ENCODE results near the gene IGF2R. TPM values are rescaled to one million over a fixed set of nuclear protein-coding genes. Genes with fewer than 3 reads are reported as not detected.
"Not testable (repeated sequence)": the region's sequence is repeated elsewhere in the genome, so short reads cannot be mapped to it uniquely, and the experiment has no call there.

The IGF2R gene
- total RNA-seq, 3 donors from 2014 or later = 60.4 to 112 (median 81.0) TPM

GRCh38 chr6:160086754-160087153 is 117.9 kb downstream of the IGF2R start:
- no peak overlapping the region for H3K27ac ChIP-seq
- DNase-seq (ENCODE audit: low spot score in 2 of 2) = no peak
- no peaks in the 10 kb centered on the region for H3K4me1 ChIP-seq
- no peak overlapping the region for H3K4me3 ChIP-seq
- peaks cover 5% of the 10 kb centered on the region for H3K36me3 ChIP-seq
- TF ChIP-seq POLR2A (IDR thresholded peaks at IDR 0.05) (no peak), POLR2AphosphoS5 (IDR thresholded peaks at IDR 0.05) (no peak), CTCF (IDR thresholded peaks at IDR 0.05) (no peak)
- intact Hi-C loops (cut with DNase I; ENCODE audit: low total_unique reads) = no loop called here
- H3K27me3 ChIP-seq = no peaks in the 10 kb centered on the region
- no peaks in the 10 kb centered on the region for H3K9me3 ChIP-seq

- intact Hi-C loops (cut with DNase I; ENCODE audit: low total_unique reads) = no loop called here
- Histone ChIP-seq H3K9me3 (no peaks in the 10 kb centered on the region), H3K27me3 (no peaks in the 10 kb centered on the region), H3K27ac (no peak overlapping the region), H3K36me3 (peaks cover 5% of the 10 kb centered on the region), H3K4me1 (no peaks in the 10 kb centered on the region), H3K4me3 (no peak overlapping the region)
- DNase-seq (ENCODE audit: low spot score in 2 of 2) = peak in 1 of 2 donors; percentile 21
- no peak for TF ChIP-seq POLR2AphosphoS5 (IDR thresholded peaks at IDR 0.05)
- peak in 2 of 3 donors; percentile 26 to 62 for TF ChIP-seq CTCF (IDR thresholded peaks at IDR 0.05)
These were observed 119.3 kb downstream of the IGF2R start for GRCh38 chr6:160088069-160088783.

- TF ChIP-seq CTCF (IDR thresholded peaks at IDR 0.05) = no peak
- no peak for TF ChIP-seq POLR2AphosphoS5 (IDR thresholded peaks at IDR 0.05)
- TF ChIP-seq POLR2A (IDR thresholded peaks at IDR 0.05) = no peak
- no peak for DNase-seq (ENCODE audit: low spot score in 2 of 2)
- H3K36me3 ChIP-seq = peaks cover 5% of the 10 kb centered on the region
- no peak overlapping the region for H3K4me3 ChIP-seq
- intact Hi-C loops (cut with DNase I; ENCODE audit: low total_unique reads) = no loop called here
- H3K9me3 ChIP-seq = no peaks in the 10 kb centered on the region
- no peaks in the 10 kb centered on the region for H3K27me3 ChIP-seq
- H3K4me1 ChIP-seq = no peaks in the 10 kb centered on the region
- peak overlapping the region in 1 of 2 donors; percentile 66 for H3K27ac ChIP-seq
These were observed 120.1 kb downstream of the IGF2R start for GRCh38 chr6:160088784-160089533.

GRCh38 chr6:160089534-160089897 is 120.6 kb downstream of the IGF2R start:
- TF ChIP-seq POLR2A (IDR thresholded peaks at IDR 0.05) (no peak), POLR2AphosphoS5 (IDR thresholded peaks at IDR 0.05) (no peak), CTCF (IDR thresholded peaks at IDR 0.05) (no peak)
- H3K9me3 ChIP-seq = no peaks in the 10 kb centered on the region
- H3K27me3 ChIP-seq = no peaks in the 10 kb centered on the region
- no peak overlapping the region for H3K4me3 ChIP-seq
- DNase-seq (ENCODE audit: low spot score in 2 of 2) = no peak
- no peaks in the 10 kb centered on the region for H3K4me1 ChIP-seq
- peaks cover under 1% of the 10 kb centered on the region for H3K36me3 ChIP-seq
- H3K27ac ChIP-seq = peak overlapping the region in 1 of 2 donors; percentile 66
- intact Hi-C loops (cut with DNase I; ENCODE audit: low total_unique reads) = no loop called here

GRCh38 chr6:160090442-160091239 is 121.8 kb downstream of the IGF2R start:
- DNase-seq (ENCODE audit: low spot score in 2 of 2); H3K27me3 ChIP-seq; H3K4me3 ChIP-seq; H3K27ac ChIP-seq; H3K9me3 ChIP-seq; intact Hi-C loops (cut with DNase I; ENCODE audit: low total_unique reads); H3K36me3 ChIP-seq; H3K4me1 ChIP-seq: not testable (repeated sequence)

- DNase-seq (ENCODE audit: low spot score in 2 of 2); H3K36me3 ChIP-seq; H3K27ac ChIP-seq; H3K27me3 ChIP-seq; intact Hi-C loops (cut with DNase I; ENCODE audit: low total_unique reads); H3K4me1 ChIP-seq; H3K4me3 ChIP-seq; H3K9me3 ChIP-seq: not testable (repeated sequence)
These were observed 123.3 kb downstream of the IGF2R start for GRCh38 chr6:160092176-160092575.

Data from breast epithelium (tissue), 4 donors.